ENCODE data around the gene MINDY3. TPM values are rescaled to one million over a fixed set of nuclear protein-coding genes. Genes with fewer than 3 reads are reported as not detected.

Gene MINDY3
- total RNA-seq, 1 donor from 2014 or later = 20.2 TPM

DNA sequence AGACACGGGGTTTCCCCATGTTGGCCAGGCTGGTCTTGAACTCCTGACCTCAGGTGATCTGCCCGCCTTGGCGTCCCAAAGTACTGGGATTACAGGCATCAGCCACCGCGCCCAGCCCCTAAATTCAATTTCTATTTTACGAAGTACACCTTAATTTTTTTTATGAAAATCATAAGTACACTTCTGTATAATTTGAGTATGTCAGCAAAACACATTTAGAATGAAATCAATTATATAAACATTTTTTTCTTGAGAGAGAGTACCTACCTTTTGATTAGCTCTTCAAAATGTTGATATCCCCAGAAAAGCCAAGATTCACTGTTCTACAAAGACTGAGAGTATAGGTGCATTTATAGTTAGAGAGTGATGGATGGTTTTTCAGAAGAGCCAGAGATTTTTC is 120.0 kb downstream of the MINDY3 start:
- intact Hi-C loops (cut with micrococcal nuclease) = loop anchor here (5.0 kb wide), 1 partner anchor 308 kb away; no protein-coding TSS in a partner anchor

DNA sequence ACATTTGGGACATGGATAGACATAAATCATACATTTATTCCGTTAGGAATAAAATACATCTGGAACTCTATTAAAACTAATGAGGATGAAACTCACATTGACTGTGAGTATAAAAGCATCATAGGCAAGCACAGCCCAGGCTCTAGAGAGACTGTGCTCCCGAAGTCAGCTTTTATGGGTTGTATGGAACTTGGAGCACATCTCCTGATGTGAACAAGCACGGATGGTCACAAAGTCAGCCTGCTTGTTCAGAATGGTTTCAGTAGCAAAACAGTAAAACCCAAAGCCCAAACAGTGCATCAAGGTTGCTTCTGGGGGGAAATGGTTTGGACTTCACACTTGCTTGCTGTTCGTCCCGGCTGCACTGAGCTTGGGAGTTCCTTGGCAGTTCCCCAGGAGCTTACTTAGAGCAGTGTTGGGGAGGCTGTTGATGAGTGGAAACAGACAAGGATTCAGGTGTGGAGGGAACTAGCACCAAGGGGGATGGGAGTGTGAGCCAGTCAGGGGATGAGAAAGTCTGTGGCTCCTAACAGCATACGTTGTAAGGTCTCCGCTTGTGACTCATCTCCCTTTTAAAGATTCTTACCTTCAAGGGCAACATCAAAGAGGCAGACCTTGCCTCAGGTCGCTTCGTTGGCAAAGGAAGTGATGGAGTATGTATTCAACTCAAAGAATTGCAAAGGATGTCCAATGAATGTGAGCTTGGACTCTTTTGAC is 120.9 kb downstream of the MINDY3 start:
- intact Hi-C loops (cut with micrococcal nuclease) = no loop called here

DNA sequence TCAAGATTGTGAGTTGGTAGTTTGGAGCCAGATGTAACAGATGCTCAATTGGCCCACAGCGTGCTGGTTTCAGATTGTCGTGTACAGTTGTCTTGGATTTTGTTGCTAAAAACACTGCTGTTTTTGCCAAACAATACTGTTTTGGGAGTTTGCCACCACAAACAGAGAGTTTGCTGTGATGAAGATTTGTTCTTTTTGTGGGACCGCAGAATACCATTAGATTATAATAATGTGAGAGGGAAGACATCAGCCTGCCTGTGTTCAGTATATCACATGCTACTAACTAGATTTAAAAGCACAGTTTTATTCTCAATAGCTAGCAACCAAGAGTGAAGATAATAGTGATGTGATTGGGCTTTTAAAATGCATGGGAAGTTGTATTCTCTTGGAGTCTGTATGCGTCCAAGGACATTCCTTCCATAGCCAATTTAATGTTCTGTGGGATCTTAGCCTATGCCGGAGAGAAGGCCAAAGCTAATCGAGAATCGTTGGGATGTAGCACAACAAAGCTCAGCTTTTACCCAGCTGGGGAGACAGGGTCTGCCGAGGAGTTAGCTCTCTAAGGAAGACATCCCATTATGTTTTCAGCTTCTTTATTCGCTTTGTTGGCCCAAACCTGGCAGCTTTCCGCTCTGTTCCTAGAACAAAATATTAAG is 121.9 kb downstream of the MINDY3 start:
- intact Hi-C loops (cut with micrococcal nuclease) = no loop called here

DNA sequence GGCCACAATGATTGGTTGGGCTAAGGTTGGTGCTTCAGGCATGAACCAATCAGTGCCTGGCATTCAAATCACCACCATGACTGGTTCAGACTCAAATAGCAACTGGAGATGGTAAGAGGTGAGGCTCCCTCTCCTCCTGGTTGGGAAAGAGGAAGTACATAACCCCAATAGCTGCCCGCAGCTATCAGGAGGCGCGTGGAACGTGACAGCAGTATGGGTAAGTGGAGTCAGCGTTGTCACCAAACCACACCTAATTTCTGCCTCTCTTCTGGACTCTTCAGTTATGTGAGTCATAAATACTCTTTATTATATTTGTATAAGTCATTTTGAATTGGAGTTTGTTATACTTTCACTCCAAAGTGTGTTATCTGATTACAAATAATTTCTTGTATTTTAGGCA is 122.7 kb downstream of the MINDY3 start:
- intact Hi-C loops (cut with micrococcal nuclease) = no loop called here

DNA sequence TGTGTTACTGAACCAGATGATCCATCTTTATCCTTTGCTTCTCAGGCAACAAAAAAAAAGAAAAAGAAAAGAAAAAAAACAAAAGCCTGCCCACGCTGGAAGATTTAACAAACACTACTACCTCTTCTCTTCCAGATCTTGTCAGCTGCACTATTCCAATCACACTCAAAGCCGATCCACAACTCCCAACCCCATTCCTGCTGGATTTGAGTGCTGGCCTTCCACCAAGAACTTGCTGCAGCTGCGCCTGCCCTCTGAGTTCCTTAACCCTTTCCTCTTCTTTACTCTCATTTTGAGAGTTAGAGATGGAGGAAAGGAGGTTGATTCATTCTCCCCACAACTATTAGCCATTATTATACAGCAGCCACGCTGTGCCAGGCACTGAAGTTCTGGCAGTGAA is 124.5 kb downstream of the MINDY3 start:
- intact Hi-C loops (cut with micrococcal nuclease) = no loop called here

DNA sequence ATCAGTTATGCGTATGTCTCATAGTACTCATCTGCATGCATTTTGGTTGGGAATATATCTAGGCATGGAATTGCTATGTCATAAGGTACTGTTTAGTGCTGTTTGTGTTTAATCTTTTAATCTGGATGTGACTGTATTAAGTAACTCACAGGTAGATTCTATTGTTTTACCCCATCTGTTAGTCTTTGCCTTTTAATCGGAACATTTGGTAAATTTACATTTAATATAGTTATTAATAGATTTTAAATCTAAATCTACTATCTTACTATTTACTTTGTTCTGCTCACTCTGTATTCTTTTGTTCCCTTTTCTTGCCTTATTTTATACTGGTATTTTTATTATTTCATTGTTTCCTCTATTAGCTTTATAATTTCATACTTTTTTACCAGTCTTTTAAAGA is 130.0 kb downstream of the MINDY3 start:
- intact Hi-C loops (cut with micrococcal nuclease) = no loop called here

DNA sequence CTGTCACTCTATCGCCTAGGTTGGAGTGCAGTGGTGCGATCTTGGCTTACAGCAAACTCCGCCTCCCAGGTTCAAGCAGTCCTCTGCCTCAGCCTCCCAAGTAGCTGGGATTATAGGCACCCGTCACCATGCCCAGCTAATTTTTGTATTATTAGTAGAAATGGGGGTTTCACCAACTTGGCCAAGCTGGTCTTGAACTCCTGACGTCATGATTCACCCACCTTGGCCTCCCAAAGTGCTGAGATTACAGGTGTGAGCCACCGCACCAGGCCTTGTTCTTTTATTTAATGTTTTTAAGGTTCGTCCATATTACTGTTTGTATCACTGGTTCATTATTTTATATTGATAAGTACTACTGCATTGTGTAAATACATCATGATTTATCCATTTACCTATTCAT is 130.4 kb downstream of the MINDY3 start:
- intact Hi-C loops (cut with micrococcal nuclease) = no loop called here

Other genes with a start within 250 kb of the MINDY3 start
- not detected in 2 replicates for gene ITGA8, start 140.6 kb downstream of the MINDY3 start, total RNA-seq